ENCODE results near the gene CDH18. TPM values are rescaled to one million over a fixed set of nuclear protein-coding genes. Genes with fewer than 3 reads are reported as not detected.

Gene CDH18
- total and polyA plus RNA-seq, 2 donors (not counting 3 experiments of a cell fraction or from before 2014, with no cell fraction given), result 0.06 TPM; not detected in 1

DNA sequence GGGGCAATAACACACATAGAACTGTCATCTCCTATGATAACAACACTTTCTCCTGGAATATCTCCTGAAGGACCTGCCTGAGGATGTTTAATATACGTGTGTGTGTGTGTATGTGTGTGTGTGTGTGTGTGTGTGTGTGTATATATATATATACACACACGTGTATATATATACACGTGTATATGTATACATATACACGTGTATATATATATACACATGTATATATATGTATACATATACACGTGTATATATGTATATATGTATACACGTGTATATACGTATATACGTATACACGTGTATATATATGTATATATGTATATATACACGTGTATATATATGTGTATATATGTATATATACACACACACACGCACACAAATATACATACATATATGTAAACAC lies 27.5 kb downstream of the CDH18 start:
- no peaks in the 10 kb centered on the region for H4K20me1 ChIP-seq (replicated peaks; ENCODE audit: control insufficient read depth, extremely low read depth, insufficient read depth, low read length)
- no peaks in the 10 kb centered on the region for H3K79me2 ChIP-seq (ENCODE audit: control insufficient read depth, insufficient read depth, low read length)
- no peak overlapping the region for H3K27ac ChIP-seq (ENCODE audit: insufficient read depth, low read depth, low read length)
- H3K36me3 ChIP-seq (ENCODE audit: control insufficient read depth in 2 of 2, extremely low read depth in 1 of 2, insufficient read depth in 2 of 2, low read length in 2 of 2), result no peaks in the 10 kb centered on the region
- intact Hi-C loops (cut with micrococcal nuclease), result no loop called here
- dilution Hi-C loops (cut with MboI; ENCODE audit: extremely low pct_ligation_motif_present, low sequenced_read_pairs), result no loop called here
- FAIRE-seq (no peak), DNase-seq (ENCODE audit: low read depth, low spot score) (no peak)
- ChIA-PET CTCF (no interaction called here), POLR2A (no interaction called here)
- no peaks in the 10 kb centered on the region for H3K9me1 ChIP-seq (replicated peaks; ENCODE audit: control insufficient read depth, extremely low read depth, insufficient read depth, low read length)
- BruUV-seq (replicated peaks), result no TSS peak
- no peaks in the 10 kb centered on the region for H3K4me1 ChIP-seq (ENCODE audit: control insufficient read depth, extremely low read depth, insufficient read depth, low read length)
- no peak overlapping the region for H3K4me3 ChIP-seq (replicated peaks in 1 of 3; ENCODE audit: insufficient read depth in 1 of 3, low read depth in 1 of 3, low read length in 3 of 3)
- no peak overlapping the region for H3K4me2 ChIP-seq (ENCODE audit: insufficient read depth, low read length)
- no peak overlapping the region for H3K9ac ChIP-seq (replicated peaks; ENCODE audit: extremely low read depth, insufficient read depth, low read length)
- TF ChIP-seq, protein P1, sequence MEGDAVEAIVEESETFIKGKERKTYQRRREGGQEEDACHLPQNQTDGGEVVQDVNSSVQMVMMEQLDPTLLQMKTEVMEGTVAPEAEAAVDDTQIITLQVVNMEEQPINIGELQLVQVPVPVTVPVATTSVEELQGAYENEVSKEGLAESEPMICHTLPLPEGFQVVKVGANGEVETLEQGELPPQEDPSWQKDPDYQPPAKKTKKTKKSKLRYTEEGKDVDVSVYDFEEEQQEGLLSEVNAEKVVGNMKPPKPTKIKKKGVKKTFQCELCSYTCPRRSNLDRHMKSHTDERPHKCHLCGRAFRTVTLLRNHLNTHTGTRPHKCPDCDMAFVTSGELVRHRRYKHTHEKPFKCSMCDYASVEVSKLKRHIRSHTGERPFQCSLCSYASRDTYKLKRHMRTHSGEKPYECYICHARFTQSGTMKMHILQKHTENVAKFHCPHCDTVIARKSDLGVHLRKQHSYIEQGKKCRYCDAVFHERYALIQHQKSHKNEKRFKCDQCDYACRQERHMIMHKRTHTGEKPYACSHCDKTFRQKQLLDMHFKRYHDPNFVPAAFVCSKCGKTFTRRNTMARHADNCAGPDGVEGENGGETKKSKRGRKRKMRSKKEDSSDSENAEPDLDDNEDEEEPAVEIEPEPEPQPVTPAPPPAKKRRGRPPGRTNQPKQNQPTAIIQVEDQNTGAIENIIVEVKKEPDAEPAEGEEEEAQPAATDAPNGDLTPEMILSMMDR (IDR thresholded peaks at IDR 0.05; ENCODE audit: extremely low read depth in 1 of 2, insufficient read depth in 1 of 2, low read depth in 1 of 2, low read length in 2 of 2), result no peak
- TF ChIP-seq POLR2A (IDR thresholded peaks at IDR 0.05; ENCODE audit: low read depth, low read length) (no peak), JUN (IDR thresholded peaks at IDR 0.05; ENCODE audit: borderline replicate concordance, insufficient read depth, insufficient read length, low read depth) (no peak), POLR2AphosphoS5 (IDR thresholded peaks at IDR 0.05; ENCODE audit: insufficient read depth, low read depth, low read length) (no peak), FOS (IDR thresholded peaks at IDR 0.05; ENCODE audit: borderline replicate concordance, insufficient read depth, low read length) (no peak)
- no peak overlapping the region for H2AFZ ChIP-seq (ENCODE audit: low read depth, low read length)
- no peaks in the 10 kb centered on the region for H3K27me3 ChIP-seq (ENCODE audit: control insufficient read depth in 2 of 2, insufficient read depth in 2 of 2, low read length in 2 of 2)
- no peaks in the 10 kb centered on the region for H3K9me3 ChIP-seq (replicated peaks; ENCODE audit: control insufficient read depth, insufficient read depth, low read length)

DNA sequence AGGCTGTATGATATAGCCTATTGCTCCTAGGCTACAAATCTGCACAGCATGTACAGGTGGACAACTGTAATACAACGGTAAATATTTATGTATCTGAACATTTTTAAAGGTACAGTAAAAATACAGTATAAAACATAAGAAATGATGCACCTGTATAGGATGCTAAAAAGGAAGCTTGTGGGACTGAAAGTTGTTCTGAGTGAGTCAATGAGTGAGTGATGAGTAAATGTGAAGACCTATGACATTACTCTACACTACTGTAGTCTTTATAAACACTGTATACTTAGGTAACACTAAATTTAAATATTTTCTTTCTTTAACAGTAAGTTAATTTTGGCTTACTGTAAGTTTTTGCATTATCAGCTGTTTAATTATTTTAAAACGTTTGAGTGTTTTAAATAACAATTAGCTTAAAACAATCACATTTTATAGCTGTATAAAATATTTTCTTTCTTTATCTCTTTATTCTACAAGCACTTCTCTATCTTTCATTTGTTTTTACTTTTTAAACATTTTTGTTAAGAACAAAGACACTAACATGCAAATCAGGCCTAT lies 28.1 kb downstream of the CDH18 start:
- H3K9me3 ChIP-seq (replicated peaks; ENCODE audit: control insufficient read depth, insufficient read depth, low read length), result no peaks in the 10 kb centered on the region
- intact Hi-C loops (cut with micrococcal nuclease), result no loop called here
- H3K9ac ChIP-seq (replicated peaks; ENCODE audit: extremely low read depth, insufficient read depth, low read length), result no peak overlapping the region
- H3K4me1 ChIP-seq (ENCODE audit: control insufficient read depth, extremely low read depth, insufficient read depth, low read length), result no peaks in the 10 kb centered on the region
- H3K27me3 ChIP-seq (ENCODE audit: control insufficient read depth in 2 of 2, insufficient read depth in 2 of 2, low read length in 2 of 2), result no peaks in the 10 kb centered on the region
- POLR2A ChIA-PET, result no interaction called here
- no peak overlapping the region for H2AFZ ChIP-seq (ENCODE audit: low read depth, low read length)
- no TSS peak for BruUV-seq (replicated peaks)
- H3K4me3 ChIP-seq (replicated peaks in 1 of 3; ENCODE audit: insufficient read depth in 1 of 3, low read depth in 1 of 3, low read length in 3 of 3), result no peak overlapping the region
- TF ChIP-seq JUN (IDR thresholded peaks at IDR 0.05; ENCODE audit: borderline replicate concordance, insufficient read depth, insufficient read length, low read depth), result no peak
- no peak for TF ChIP-seq FOS (IDR thresholded peaks at IDR 0.05; ENCODE audit: borderline replicate concordance, insufficient read depth, low read length)
- no peak for TF ChIP-seq MYC (IDR thresholded peaks at IDR 0.05; ENCODE audit: low read depth, low read length)
- no peak for TF ChIP-seq GATA2 (IDR thresholded peaks at IDR 0.05; ENCODE audit: insufficient read depth, insufficient read length, low read depth, low read length)
- TF ChIP-seq EZH2 (IDR thresholded peaks at IDR 0.05; ENCODE audit: borderline replicate concordance, low read depth, low read length, severe bottlenecking), result no peak
- TF ChIP-seq POLR2AphosphoS5 (IDR thresholded peaks at IDR 0.05; ENCODE audit: insufficient read depth, low read depth, low read length), result no peak
- TF ChIP-seq, protein P2, sequence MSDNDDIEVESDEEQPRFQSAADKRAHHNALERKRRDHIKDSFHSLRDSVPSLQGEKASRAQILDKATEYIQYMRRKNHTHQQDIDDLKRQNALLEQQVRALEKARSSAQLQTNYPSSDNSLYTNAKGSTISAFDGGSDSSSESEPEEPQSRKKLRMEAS (IDR thresholded peaks at IDR 0.05; ENCODE audit: insufficient read depth, insufficient read length), result no peak
- TF ChIP-seq POLR2A (IDR thresholded peaks at IDR 0.05; ENCODE audit: low read depth, low read length), result no peak
- TF ChIP-seq, protein P1 (IDR thresholded peaks at IDR 0.05; ENCODE audit: extremely low read depth in 1 of 2, insufficient read depth in 1 of 2, low read depth in 1 of 2, low read length in 2 of 2), result no peak
- H3K36me3 ChIP-seq (ENCODE audit: control insufficient read depth in 2 of 2, extremely low read depth in 1 of 2, insufficient read depth in 2 of 2, low read length in 2 of 2), result no peaks in the 10 kb centered on the region
- no peak overlapping the region for H3K4me2 ChIP-seq (ENCODE audit: insufficient read depth, low read length)
- no peak for FAIRE-seq
- no peaks in the 10 kb centered on the region for H4K20me1 ChIP-seq (replicated peaks; ENCODE audit: control insufficient read depth, extremely low read depth, insufficient read depth, low read length)
- no peak overlapping the region for H3K27ac ChIP-seq (ENCODE audit: insufficient read depth, low read depth, low read length)
- no peak for DNase-seq (ENCODE audit: low read depth, low spot score)
- no peaks in the 10 kb centered on the region for H3K9me1 ChIP-seq (replicated peaks; ENCODE audit: control insufficient read depth, extremely low read depth, insufficient read depth, low read length)
- no peaks in the 10 kb centered on the region for H3K79me2 ChIP-seq (ENCODE audit: control insufficient read depth, insufficient read depth, low read length)
- dilution Hi-C loops (cut with MboI; ENCODE audit: extremely low pct_ligation_motif_present, low sequenced_read_pairs), result no loop called here
- CTCF ChIA-PET, result no interaction called here

All from endothelial cell of umbilical vein (primary cell).